Activated gamma-delta T cell (primary cell): ENCODE measurements around the gene HMGXB3.

Experiments used
- DNase-seq: peaks from one replicate; lab custom pipeline; 2025; lab: John Stamatoyannopoulos, UW

The HMGXB3 gene

GRCh38 chr5:150052956-150053712 is 52.6 kb downstream of the HMGXB3 start:
- DNase-seq, result no peak

GRCh38 chr5:150053713-150054392 is 53.3 kb downstream of the HMGXB3 start:
- no peak for DNase-seq

- DNase-seq, result no peak
Observed at GRCh38 chr5:150054569-150054968, 54.0 kb downstream of the HMGXB3 start.

- DNase-seq, result no peak
Observed at GRCh38 chr5:150055326-150056074, 55.0 kb downstream of the HMGXB3 start.

GRCh38 chr5:150056075-150056443 is 55.5 kb downstream of the HMGXB3 start:
- DNase-seq, result no peak

GRCh38 chr5:150057052-150057451 is 56.5 kb downstream of the HMGXB3 start:
- no peak for DNase-seq

- no peak for DNase-seq
Observed at GRCh38 chr5:150057511-150057910, 57.0 kb downstream of the HMGXB3 start.

- DNase-seq, result no peak
Observed at GRCh38 chr5:150057996-150058395, 57.5 kb downstream of the HMGXB3 start.

- no peak for DNase-seq
Observed at GRCh38 chr5:150058480-150059126, 58.1 kb downstream of the HMGXB3 start.

GRCh38 chr5:150059623-150060022 is 59.1 kb downstream of the HMGXB3 start:
- DNase-seq, result no peak

- DNase-seq, result no peak
Observed at GRCh38 chr5:150060471-150060870, 59.9 kb downstream of the HMGXB3 start.

- no peak for DNase-seq
Observed at GRCh38 chr5:150061538-150061995, 61.0 kb downstream of the HMGXB3 start.

GRCh38 chr5:150062216-150062922 is 61.8 kb downstream of the HMGXB3 start:
- DNase-seq, result no peak

GRCh38 chr5:150063638-150064037 is 63.1 kb downstream of the HMGXB3 start:
- DNase-seq, result no peak

- DNase-seq, result no peak
Observed at GRCh38 chr5:150064681-150065220, 64.2 kb downstream of the HMGXB3 start.

GRCh38 chr5:150065346-150065745 is 64.8 kb downstream of the HMGXB3 start:
- no peak for DNase-seq

GRCh38 chr5:150065886-150066285 is 65.3 kb downstream of the HMGXB3 start:
- no peak for DNase-seq

- no peak for DNase-seq
Observed at GRCh38 chr5:150066436-150066835, 65.9 kb downstream of the HMGXB3 start.

- no peak for DNase-seq
Observed at GRCh38 chr5:150066901-150067396, 66.4 kb downstream of the HMGXB3 start.

GRCh38 chr5:150067405-150067960 is 66.9 kb downstream of the HMGXB3 start:
- DNase-seq, result no peak

- no peak for DNase-seq
Observed at GRCh38 chr5:150068071-150068470, 67.5 kb downstream of the HMGXB3 start.
